ENCODE measurements around the gene CABLES1.

DNA sequence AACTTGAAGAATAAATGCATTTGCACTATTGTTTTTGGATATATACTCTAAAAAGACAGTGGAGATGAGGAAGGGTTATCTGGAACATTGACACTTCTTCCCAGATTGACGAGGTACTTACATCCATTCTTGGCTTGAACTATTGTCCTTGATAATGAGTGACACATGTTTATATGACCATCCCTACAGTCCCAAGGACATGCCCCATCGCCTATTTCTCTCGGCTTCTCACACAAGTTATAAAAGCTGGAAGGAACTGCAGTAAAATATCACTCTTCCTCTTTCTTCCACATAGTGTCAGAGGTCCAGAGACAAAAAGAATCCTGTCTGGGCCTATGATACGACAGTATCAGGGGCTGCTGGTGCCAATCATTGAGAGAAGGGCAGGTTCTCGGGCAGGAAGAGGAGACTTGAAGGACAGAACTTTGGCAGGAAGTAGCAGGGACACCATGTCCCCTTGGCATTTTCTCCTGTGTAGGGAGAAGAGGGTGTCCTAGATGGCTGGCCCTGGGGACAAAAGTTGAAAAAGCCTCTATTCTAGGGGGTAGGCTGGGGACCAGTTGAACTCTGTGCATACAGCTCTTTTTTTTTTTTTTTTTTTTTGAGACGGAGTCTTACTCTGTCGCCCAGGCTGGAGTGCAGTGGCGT lies 5.8 kb upstream of the CABLES1 start:
- TF ChIP-seq, protein P1, sequence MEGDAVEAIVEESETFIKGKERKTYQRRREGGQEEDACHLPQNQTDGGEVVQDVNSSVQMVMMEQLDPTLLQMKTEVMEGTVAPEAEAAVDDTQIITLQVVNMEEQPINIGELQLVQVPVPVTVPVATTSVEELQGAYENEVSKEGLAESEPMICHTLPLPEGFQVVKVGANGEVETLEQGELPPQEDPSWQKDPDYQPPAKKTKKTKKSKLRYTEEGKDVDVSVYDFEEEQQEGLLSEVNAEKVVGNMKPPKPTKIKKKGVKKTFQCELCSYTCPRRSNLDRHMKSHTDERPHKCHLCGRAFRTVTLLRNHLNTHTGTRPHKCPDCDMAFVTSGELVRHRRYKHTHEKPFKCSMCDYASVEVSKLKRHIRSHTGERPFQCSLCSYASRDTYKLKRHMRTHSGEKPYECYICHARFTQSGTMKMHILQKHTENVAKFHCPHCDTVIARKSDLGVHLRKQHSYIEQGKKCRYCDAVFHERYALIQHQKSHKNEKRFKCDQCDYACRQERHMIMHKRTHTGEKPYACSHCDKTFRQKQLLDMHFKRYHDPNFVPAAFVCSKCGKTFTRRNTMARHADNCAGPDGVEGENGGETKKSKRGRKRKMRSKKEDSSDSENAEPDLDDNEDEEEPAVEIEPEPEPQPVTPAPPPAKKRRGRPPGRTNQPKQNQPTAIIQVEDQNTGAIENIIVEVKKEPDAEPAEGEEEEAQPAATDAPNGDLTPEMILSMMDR (conservative IDR thresholded peaks at IDR 0.05; ENCODE audit: low read depth, low read length): no peak
- TF ChIP-seq SMC3 (IDR thresholded peaks at IDR 0.05; ENCODE audit: low read depth, low read length) (no peak), USF2 (IDR thresholded peaks at IDR 0.05; ENCODE audit: low read depth, low read length) (no peak), RFX5 (IDR thresholded peaks at IDR 0.05; ENCODE audit: low read depth, low read length) (no peak), POLR2A (IDR thresholded peaks at IDR 0.05; ENCODE audit: low read depth, low read length) (no peak), MAFK (IDR thresholded peaks at IDR 0.05; ENCODE audit: low read depth, low read length) (no peak), RCOR1 (IDR thresholded peaks at IDR 0.05; ENCODE audit: insufficient replicate concordance, low read length) (no peak)
